HG02840 (cell line): ENCODE measurements around the gene APOA4.

Source experiments
- ATAC-seq: cut with Tn5 transposase; IDR thresholded peaks from one replicate; pipeline ENCODE4 v1.9.1; 2021; ENCODE audit warnings: mild to moderate bottlenecking, moderate library complexity, moderate number of reproducible peaks; ENCODE audit not compliant: unreplicated experiment, low FRiP score

Gene APOA4

GRCh38 chr11:116786326-116786725 is 36.8 kb downstream of the APOA4 start:
- no peak for ATAC-seq

- ATAC-seq, result no peak
Observed at GRCh38 chr11:116782728-116783127, 40.4 kb downstream of the APOA4 start.

GRCh38 chr11:116778556-116778955 is 44.5 kb downstream of the APOA4 start:
- no peak for ATAC-seq

GRCh38 chr11:116777056-116777455 is 46.0 kb downstream of the APOA4 start:
- ATAC-seq, result no peak

- ATAC-seq, result no peak
Observed at GRCh38 chr11:116776522-116776984, 46.6 kb downstream of the APOA4 start.

GRCh38 chr11:116775975-116776374 is 47.1 kb downstream of the APOA4 start:
- ATAC-seq, result no peak

- ATAC-seq, result no peak
Observed at GRCh38 chr11:116774661-116775060, 48.4 kb downstream of the APOA4 start.

GRCh38 chr11:116773203-116774097 is 49.7 kb downstream of the APOA4 start:
- ATAC-seq, result peak; percentile 12

- ATAC-seq, result peak; percentile 83
Observed at GRCh38 chr11:116772443-116773202, 50.5 kb downstream of the APOA4 start, which contains the start of gene BUD13. Gene BUD13, minus strand, starts transcription at chr11:116772987. Its CDS starts 23 bp downstream, at chr11:116772964.

GRCh38 chr11:116771935-116772334 is 51.2 kb downstream of the APOA4 start:
- no peak for ATAC-seq
